A673 (cell line): ENCODE results near the gene CDKN1A. TPM values are rescaled to one million over a fixed set of nuclear protein-coding genes. Genes with fewer than 3 reads are reported as not detected.

ENCODE experiments used
- BruUV-seq: library from RNA; stranded (reverse); fragments of 400-500 nt; replicated peaks from 2 replicates; lab custom pipeline; 2021; lab: Mats Ljungman, UMichigan
- CTCF ChIA-PET: fragments of 300-600 bp; sonication (Branson Sonifier 250); formaldehyde crosslinking; loops from one replicate; lab custom pipeline; 2022; ENCODE audit warnings: antibody characterized with exemption; lab: Charles Lee
- POLR2A ChIA-PET: fragments of 300-600 bp; sonication (Branson Sonifier 250); formaldehyde crosslinking; loops from one replicate; lab custom pipeline; 2022; ENCODE audit warnings: antibody characterized with exemption; ENCODE audit not compliant: low non-redundant PET; lab: Charles Lee
- DNase-seq: peaks from one replicate; pipeline ENCODE4 v3.0.0-alpha.2; 2015; ENCODE audit warnings: low spot score
- H3K27ac ChIP-seq: fragments of 200-600 bp; sonication (generic); 2 replicates; pipeline ENCODE4 v1.5.1; 2016; ENCODE audit warnings: mixed run types, low read depth, mild to moderate bottlenecking, mixed read lengths, antibody characterized with exemption, low read length; ENCODE audit not compliant: poor library complexity, severe bottlenecking
- H3K27me3 ChIP-seq: fragments of 200-600 bp; sonication (generic); replicated peaks from 2 replicates; pipeline ENCODE4 v1.6.1; 2017; ENCODE audit warnings: mixed run types, low read depth, mild to moderate bottlenecking, mixed read lengths, antibody characterized with exemption, low read length; ENCODE audit not compliant: insufficient read depth, poor library complexity
- H3K36me3 ChIP-seq: fragments of 200-600 bp; sonication (generic); 2 replicates; pipeline ENCODE4 v1.6.1; 2016; ENCODE audit warnings: mixed run types, mild to moderate bottlenecking, mixed read lengths, antibody characterized with exemption, low read length; ENCODE audit not compliant: insufficient read depth, poor library complexity, severe bottlenecking
- H3K4me1 ChIP-seq: fragments of 200-600 bp; sonication (generic); 2 replicates; pipeline ENCODE4 v1.6.1; 2017; ENCODE audit warnings: mixed run types, mild to moderate bottlenecking, mixed read lengths, antibody characterized with exemption, low read length; ENCODE audit not compliant: insufficient read depth, poor library complexity, severe bottlenecking
- H3K4me3 ChIP-seq: fragments of 200-600 bp; sonication (generic); 2 replicates; pipeline ENCODE4 v1.5.1; 2016; ENCODE audit warnings: low read depth, mixed run types, mild to moderate bottlenecking, mixed read lengths, low read length; ENCODE audit not compliant: poor library complexity, severe bottlenecking
- H3K9me3 ChIP-seq: fragments of 200-600 bp; sonication (generic); 2 replicates; pipeline ENCODE4 v1.6.1; 2016; ENCODE audit warnings: mixed run types, low read depth, mild to moderate bottlenecking, mixed read lengths, antibody characterized with exemption, low read length; ENCODE audit not compliant: poor library complexity, severe bottlenecking
- CTCF ChIP-seq: fragments of 300-800, 200-600 bp; sonication (generic); conservative IDR thresholded peaks from 2 replicates; pipeline ENCODE4 v1.5.1; 2017; ENCODE audit warnings: low read depth, mild to moderate bottlenecking, antibody characterized with exemption, low read length, moderate library complexity, mixed read lengths
- EZH2 ChIP-seq: fragments of 200-600 bp; sonication (generic); IDR thresholded peaks from 2 replicates; pipeline ENCODE4 v1.6.1; 2017; ENCODE audit warnings: borderline replicate concordance, low read depth, mild to moderate bottlenecking, mixed read lengths, antibody characterized with exemption, low read length; ENCODE audit not compliant: poor library complexity, severe bottlenecking
- intact Hi-C: fragments of 100-400 bp; cut with micrococcal nuclease; formaldehyde crosslinking; loops from one replicate; pipeline ENCODE4 v1.10.0; 2022; ENCODE audit not compliant: unreplicated experiment
- total RNA-seq: library from RNA; stranded (reverse); gene quantifications from 2 replicates; pipeline ENCODE4 v1.2.3, GENCODE V29; 2021

Gene CDKN1A
- total RNA-seq, 1 experiment from 2014 or later = 33.6 TPM

- no TSS peak for BruUV-seq
- H3K9me3 ChIP-seq = no peaks in the 10 kb centered on the region
- H3K27ac ChIP-seq = no peak overlapping the region
- no peaks in the 10 kb centered on the region for H3K4me1 ChIP-seq
- TF ChIP-seq CTCF (no peak), EZH2 (no peak)
- no peak for DNase-seq
- no peaks in the 10 kb centered on the region for H3K27me3 ChIP-seq
- intact Hi-C loops = no loop called here
- CTCF ChIA-PET = interaction anchor here (0.7 kb wide), 1 partner anchor 126 kb away, joined by 8 read pairs; no protein-coding TSS in a partner anchor
- POLR2A ChIA-PET = no interaction called here
- H3K36me3 ChIP-seq = no peaks in the 10 kb centered on the region
- no peak overlapping the region for H3K4me3 ChIP-seq
Observed at GRCh38 chr6:36633370-36633769, 45.1 kb upstream of the CDKN1A start.

GRCh38 chr6:36633915-36634314, 44.6 kb upstream of the CDKN1A start:
- no peaks in the 10 kb centered on the region for H3K27me3 ChIP-seq
- TF ChIP-seq CTCF = no peak
- TF ChIP-seq EZH2 = no peak
- H3K27ac ChIP-seq = no peak overlapping the region
- no peaks in the 10 kb centered on the region for H3K36me3 ChIP-seq
- no peaks in the 10 kb centered on the region for H3K4me1 ChIP-seq
- CTCF ChIA-PET = no interaction called here
- no peak for DNase-seq
- no TSS peak for BruUV-seq
- POLR2A ChIA-PET = no interaction called here
- H3K4me3 ChIP-seq = no peak overlapping the region
- H3K9me3 ChIP-seq = no peaks in the 10 kb centered on the region
- intact Hi-C loops = no loop called here

- H3K4me3 ChIP-seq = no peak overlapping the region
- BruUV-seq = no TSS peak
- DNase-seq = no peak
- no peaks in the 10 kb centered on the region for H3K9me3 ChIP-seq
- ChIA-PET CTCF (no interaction called here), POLR2A (no interaction called here)
- H3K4me1 ChIP-seq = no peaks in the 10 kb centered on the region
- H3K27ac ChIP-seq = no peak overlapping the region
- no peaks in the 10 kb centered on the region for H3K27me3 ChIP-seq
- no peaks in the 10 kb centered on the region for H3K36me3 ChIP-seq
- intact Hi-C loops = no loop called here
- no peak for TF ChIP-seq CTCF
- TF ChIP-seq EZH2 = no peak
Observed at GRCh38 chr6:36634317-36635108, 44.0 kb upstream of the CDKN1A start.
